Measurements from ENCODE around the gene MSRB3.
A peak's percentile ranks its signal among the peaks of the same experiment; 100 is the strongest.

Gene MSRB3

DNA sequence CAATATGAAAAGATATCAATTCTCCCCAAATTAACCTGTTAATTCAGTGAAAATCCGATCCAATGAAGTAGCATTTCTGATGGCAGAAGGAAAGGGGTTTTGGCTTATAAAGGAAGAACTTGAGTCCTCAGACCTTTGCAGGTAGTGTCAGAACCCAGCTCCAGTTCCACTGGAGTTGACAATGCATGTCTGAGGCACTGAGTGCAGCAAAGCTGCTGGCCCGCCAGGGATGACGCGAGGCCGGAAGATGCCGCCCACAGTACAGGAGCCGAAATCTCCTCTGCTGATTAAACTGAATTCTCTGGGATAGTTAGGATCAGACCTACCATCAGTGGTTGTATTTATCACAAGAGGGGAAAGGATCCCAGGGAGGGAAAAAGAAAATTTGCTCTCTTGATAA lies 220.7 kb downstream of the MSRB3 start:
- DNase-seq (ENCODE audit: low spot score): no peak

DNA sequence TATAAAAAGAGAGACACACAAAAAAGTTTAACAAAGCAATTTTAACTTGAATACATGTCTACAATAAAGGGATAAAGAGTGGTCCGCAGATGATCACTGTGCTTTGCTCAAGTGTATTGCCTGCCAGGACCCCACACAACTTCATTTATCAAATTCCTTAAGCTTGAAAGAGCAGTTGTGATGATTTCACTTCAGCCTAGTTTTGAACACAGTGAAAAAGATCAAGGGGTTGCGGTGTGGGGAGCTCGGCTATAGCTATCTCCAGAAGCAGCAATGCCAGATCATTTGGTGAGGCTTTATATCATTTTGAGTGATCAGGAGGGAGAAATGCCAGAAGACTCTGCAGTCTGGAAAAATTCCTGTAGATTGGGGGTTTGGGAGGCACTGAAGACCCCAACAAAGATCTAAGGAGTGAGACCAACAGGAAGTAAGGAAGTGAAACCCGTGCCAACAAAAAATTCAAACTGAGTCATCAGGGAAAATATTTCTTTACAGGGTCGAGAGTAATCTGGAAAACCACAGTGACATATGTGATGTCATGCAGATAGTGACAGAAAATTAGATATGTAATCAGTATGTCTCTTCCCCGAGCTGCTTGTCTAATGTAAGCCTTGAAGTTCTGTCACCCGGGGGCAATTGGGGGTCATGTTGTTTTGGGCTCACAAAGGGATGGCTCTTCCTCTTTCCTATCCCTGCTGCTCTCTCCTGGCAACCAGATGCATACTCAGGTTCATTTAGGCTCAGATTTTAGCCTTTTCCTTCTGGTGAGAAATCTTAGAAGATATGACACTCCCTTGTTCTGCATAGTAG lies 221.8 kb downstream of the MSRB3 start:
- no peak for DNase-seq (ENCODE audit: low spot score)

DNA sequence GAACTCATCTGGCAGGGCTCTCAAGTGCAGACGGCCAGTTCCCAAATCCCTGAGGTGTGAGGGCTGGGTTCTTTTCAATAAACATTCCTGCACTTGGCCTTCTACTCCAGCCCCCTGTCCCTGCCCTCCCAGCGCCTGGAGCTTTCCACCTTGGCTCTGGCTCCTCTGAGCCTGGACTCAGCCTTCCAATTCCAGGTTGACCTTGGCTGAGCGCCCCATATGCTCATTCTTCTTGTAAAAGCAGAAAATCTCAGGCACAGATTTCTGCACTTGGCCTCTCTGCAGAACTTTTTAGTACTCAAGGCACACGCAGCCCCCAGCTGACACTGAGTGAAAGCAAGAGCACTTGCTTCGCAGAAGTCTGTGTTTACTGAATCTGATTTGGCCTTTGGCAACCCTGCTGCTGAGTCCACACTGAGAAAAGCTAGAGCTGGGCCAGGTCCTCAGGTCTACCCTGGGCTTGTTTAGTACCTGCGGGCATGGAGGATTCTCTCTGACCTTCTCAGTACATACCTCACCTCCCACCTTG lies 222.7 kb downstream of the MSRB3 start:
- no peak for DNase-seq (ENCODE audit: low spot score)

DNA sequence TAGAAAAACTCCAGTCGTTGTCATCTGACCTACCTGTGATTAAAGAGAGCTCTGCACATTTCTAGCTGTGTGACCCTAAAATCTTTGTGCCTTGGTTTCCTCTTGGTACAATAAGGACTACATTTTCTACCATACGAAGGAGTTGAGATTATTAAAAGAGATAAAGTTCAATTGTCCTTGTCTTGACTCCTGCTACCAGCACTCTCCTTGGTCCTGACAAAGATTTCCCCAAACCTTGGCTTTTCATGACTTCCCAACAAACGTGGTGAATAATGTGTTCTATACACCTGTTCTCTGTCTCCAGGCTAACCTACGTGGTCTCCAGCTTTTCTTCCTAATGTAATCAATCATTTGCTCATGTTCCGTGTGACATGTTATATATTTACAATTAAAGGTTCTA lies 223.5 kb downstream of the MSRB3 start:
- DNase-seq (ENCODE audit: low spot score): no peak

DNA sequence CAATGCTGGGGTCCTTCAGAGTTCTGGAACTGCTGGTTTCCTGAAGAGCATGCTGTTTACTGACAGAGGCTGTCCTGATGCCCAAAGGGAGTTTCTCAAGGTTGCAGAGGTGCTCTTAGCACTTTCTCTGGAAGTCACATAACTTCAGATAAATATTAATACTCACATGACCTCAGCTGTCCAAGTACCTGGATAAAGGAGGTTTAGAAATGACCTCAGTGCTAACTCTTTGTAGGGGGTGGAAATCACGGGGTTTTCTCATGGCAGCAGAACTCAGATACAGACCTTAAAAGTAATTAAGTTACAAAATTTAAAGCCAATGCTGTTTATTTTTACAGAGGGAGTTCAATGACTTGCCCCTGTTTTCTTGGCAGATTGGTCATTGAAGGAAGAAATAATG lies 225.9 kb downstream of the MSRB3 start:
- DNase-seq (ENCODE audit: low spot score): no peak

DNA sequence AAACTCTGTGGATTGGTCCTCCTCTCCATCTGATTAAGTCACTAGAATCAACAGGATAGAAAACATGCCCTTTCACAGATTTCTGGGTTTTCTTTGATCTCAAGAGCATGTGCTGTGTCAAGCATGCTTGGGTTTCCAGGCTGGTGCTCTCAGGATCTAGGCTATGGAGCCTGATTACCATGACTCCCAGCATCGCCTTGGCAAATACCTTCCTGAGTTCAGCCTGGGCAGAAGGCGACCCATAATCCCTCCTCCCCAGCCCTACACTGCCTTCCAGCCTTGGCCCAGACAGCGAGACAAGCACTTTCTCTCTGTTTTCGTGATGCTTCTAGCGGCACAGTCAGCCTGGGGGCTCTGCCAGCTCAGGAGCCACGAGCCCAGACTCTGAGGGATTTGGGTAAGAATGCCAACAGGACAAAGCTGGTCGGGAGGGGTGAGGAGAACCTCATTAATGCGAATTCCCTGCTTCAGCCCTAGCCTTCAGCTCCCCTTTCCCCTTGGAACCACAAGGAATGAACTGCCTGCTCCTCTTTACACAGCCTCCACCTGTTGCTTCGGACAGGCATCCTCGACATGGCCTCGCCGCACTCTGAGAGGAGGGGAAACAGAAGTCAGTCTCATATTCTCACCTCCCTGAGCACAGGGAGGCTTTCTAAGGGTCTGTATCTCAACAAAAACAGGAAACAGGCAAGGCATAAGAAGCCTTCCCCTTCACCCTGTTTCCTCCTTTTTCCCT lies 227.1 kb downstream of the MSRB3 start:
- DNase-seq (ENCODE audit: low spot score): no peak

DNA sequence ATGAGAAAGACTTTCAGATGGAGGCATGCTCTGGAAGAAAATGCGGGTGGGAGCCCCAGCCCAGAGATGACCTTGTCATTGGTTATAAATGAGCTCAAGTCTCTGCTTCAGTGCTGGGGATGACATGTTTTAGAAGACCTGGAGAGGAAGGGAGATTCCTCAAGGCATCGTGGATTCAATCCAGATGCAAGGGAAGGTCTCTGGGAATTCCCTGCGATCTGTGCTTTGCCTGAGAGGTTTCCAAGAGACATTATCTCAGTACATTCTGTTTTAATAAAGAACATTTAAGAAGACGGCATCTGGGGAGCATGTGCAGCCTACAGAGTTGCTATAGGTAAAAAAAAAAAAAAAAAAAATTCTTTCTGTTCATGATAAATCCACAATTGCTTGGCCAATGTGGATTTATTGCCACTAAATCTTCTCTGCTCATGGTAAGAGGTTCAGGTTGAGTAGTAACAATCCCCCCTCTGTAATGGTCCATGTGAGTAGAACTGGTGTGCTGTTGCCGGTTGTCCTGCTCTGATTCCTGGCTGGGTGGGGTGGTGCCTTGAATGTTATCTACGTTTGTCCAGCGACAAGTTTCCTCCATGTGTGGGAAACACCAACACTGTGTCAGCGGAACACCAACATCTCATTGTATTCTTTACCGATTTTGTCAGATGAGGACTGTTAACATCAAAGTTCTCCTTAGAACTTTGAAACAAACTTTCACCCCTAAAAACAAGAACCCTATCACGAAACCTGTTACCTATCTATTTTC lies 230.0 kb downstream of the MSRB3 start:
- DNase-seq (ENCODE audit: low spot score): no peak

DNA sequence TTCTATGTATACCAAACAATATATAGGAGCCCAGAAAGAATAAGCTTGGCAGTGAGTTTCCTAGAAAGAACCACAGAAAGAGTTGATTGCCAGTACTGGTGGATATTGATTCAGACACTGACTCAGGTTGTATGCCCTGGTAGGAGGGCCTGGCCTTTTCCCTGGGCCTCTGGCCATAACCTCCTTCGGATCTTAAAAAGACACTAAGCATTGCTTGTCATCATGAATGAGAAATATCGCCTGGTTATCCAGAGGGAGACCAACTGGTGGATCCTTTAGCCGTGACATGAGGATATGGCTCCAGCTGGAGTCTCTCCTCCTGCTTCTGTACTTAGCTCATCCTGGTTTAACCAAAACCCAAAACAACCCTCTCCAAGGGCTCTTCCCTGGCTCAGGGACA lies 231.5 kb downstream of the MSRB3 start:
- DNase-seq (ENCODE audit: low spot score): no peak

DNA sequence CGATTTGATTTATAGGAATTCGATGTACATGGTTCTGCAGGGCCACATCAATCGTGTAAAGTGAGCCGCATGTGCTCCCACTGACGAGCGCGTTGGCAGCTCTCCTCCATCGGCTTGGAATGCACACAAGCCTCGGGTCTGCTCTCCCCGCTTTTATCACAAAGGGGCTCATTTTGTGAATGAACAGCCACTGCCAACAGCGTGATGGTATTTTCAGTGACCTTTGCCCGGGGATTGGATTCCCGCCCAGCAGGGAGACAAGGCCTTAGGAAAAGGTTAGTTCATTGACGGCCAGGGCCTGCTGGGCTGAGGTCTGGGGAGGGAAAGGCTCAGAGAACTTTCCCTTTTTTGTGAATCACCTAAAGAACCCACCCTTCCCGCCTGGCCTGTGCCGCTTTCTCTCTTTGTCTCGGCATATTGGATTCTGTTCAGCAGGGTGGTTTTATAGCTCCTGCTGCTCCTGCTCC lies 232.1 kb downstream of the MSRB3 start:
- peak; percentile 24 for DNase-seq (ENCODE audit: low spot score)

DNA sequence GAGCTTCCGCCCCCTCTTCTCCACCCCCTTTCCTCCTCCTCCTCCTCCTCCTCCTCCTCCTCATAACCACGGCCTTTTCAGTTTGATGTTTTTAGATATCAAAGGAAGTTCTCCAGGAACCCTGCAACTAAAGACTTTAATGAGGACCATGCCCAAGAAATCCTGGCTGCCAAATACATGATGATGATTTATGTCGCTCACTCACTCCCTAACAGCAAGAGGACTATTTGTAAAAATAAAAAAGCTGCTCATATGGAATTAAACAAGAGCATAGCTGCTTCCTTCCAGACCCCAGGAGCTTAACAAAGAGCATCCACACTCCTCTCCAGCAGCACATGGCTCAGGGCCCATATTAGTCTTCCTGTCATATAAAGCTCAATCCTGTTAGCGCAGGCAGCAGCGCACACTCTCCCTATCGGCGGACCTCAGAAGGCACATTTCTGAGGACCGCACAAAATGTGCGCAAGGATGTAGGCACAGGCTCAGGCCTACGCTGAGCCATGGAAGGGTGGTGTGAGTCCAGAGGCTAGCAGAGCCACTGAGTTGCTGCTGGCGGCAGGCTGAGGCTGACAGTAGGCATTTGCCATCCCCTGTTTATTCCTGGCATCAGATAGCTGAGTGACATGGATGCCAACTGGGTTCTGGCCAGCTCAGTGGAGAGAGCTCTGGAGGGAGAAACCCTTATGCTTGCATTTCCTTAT lies 232.8 kb downstream of the MSRB3 start:
- no peak for DNase-seq (ENCODE audit: low spot score)

DNA sequence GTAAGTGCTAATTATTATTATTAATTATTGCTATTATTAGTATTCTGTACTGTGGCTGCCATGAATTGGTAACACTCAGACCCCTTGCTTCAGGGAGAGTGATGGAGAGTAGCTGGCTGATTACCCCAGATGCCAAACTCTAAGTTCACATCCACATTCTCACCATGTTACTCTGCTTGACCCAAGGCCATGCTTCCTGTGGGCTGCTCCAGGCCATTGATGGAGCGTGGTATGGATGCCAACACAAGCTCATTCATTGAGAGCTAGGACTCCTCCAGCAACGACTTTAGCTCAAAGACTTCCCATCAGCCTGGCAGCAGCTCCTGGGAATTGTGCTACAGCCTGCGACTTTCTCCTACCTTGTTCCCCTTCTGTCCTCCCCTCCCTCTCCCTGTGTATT lies 233.4 kb downstream of the MSRB3 start:
- DNase-seq (ENCODE audit: low spot score): no peak

All from HuH-7.5 (cell line).